HG03521 (cell line): ENCODE measurements around the gene GRAMD1B.
"Not testable (repeated sequence)": the region's sequence is repeated elsewhere in the genome, so short reads cannot be mapped to it uniquely, and the experiment has no call there.

ENCODE experiments used
- ATAC-seq: cut with Tn5 transposase; IDR thresholded peaks from one replicate; pipeline ENCODE4 v1.9.1; 2021; ENCODE audit warnings: mild to moderate bottlenecking, moderate library complexity; ENCODE audit not compliant: unreplicated experiment

GRAMD1B gene

DNA sequence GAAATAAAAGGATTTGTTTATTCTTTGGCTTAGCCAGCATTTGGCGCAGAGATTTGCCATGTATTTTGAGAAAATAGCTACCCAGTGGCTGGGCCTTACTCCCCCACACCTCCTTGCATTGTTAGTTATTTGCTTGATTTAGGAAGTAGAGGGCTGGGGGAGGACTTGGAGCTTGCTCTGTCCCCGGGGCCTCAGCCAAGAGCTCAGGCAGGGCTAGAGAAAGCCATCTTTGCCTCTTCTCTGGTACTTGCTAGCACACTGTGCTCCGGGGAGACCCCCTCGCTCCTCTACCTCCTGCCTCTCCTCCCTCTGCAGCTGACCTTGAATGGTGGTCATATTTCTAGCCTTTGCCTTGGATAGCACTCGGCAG lies 131.3 kb downstream of the GRAMD1B start:
- ATAC-seq, result no peak

DNA sequence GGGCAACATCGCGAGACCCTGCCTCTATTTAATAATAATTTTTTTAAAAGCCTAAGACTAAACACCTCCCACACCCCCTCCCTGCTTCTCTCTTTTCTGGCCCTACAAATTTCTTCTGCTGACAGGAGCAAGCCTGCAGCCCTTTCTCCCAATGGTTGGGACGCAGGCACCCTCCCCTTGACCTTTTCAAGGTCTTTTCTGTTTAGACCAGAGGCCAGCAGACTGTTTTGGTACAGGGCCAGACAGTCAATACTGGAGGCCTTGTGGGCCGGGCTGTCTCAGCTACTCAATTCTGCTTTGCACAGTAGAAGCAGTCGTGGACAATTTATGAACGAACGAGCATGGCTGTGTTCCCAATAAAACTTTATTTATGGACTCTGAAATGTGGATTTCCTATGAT lies 132.1 kb downstream of the GRAMD1B start:
- ATAC-seq, result no peak

DNA sequence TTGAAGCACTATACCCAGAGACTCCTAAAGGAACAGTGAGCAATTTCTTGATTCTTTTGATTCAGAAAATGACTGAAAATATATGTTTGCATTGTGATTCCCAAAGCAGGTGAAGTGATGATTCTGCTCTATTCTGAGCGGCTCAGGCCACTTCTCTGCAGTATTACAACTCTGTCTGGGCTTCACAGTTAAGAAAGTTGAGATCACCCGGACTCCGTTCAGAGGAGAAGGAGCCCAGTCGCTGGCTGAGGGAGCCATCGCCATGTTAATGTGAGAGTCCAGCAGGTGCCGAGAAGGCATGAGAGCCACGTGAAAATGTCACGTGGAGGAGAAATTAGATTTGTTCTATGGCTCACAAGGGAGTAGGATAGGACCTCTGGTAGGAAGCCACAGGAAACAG lies 132.8 kb downstream of the GRAMD1B start:
- ATAC-seq, result no peak

DNA sequence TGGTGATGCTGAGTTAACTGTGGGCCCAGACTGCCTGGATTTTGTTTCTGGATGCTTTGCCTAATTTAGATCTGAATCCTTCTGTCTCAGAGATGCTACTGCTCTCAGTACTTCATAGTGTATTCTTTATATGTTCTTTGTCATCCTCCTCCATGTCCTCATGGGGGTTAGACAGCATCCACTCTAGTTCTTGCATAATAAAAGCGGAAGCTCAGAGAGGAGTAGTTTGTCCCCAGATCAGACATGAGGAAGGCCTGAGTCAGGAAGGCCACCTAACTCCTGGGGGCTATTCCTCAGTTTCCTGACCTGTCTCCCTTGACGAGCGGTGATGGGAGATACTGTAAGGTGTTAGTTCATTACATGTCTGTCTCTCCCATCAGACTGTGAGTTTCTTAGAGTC lies 134.2 kb downstream of the GRAMD1B start:
- no peak for ATAC-seq

DNA sequence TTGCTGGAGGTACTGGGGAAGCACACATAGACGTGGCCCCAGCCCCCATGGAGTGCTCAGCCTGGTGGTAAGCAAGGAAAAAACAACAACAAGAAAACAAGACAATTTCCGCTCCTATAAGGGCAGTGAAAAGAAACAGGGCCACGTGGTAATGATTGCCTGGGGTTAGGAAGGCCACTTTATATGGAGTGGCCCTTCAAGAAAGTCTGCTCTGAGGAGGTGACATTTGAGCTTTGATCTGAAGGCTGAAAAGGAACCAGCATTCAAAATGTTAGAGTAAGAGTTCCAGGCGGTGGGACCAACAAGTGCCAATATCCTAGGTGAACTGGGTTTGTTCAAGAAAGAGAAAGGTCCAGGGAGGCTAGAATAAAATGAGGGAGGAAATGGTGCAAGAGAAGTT lies 136.8 kb downstream of the GRAMD1B start:
- ATAC-seq, result no peak

DNA sequence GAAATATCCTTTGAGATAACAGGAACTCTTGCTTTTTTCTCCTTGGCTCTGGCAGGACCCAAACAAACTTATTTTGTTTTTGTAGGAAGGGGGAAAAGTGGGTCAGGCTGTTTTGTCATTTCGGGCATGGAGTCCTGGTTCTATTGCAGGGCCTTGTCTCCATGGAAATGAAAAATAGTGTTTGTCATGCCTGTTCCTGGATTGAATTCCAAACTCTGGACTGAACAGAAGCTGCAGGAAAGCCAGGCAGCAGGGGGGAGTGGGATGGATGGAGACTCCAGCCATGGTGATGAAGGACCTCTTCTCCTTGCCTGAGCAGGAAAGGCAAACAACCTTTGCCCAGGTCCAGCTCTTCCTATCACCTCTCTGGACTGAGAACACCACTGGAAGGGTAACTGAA lies 137.4 kb downstream of the GRAMD1B start:
- ATAC-seq, result no peak

DNA sequence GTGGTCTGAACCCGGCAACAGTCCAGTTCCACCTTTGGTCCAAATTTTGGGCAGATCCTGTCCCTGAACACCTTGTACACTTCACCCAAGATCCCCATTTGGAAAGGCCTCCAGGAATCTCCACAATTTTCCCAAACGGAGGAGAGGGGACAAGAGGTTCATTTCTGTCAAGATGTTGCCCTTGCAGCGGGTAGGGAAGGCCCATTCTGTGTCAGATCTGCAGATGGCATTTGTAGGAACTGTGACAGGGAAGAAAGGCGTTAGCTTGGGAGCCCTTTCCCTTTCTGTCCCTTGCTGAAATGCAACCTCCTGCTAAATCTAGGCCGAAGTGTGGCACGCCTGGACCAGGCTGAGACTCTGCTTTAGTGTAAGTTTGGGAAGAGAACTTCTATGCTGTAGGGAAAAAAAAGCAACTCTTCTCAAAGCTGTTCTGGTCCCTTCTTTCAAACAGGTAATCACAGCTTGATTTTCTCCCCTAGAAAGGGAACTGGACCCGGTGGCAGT lies 138.3 kb downstream of the GRAMD1B start:
- no peak for ATAC-seq

DNA sequence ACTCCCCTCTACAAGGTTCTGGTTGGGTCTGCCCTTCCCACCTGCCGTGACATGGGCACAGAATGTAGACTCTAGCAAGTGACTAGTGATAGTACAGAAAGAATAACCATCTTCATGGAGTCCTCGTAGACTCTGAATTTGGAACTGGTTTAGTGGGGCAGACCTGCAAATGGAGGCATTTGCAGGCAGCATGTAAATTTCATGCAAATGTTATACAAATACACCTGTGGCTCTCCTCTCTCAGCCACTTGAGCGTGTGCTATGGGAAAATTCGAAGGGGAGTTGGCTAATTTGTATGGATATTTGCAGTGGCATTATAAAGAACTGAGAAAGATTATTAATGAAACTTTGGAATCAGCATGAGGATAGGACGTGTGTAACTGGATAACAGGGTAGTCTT lies 139.3 kb downstream of the GRAMD1B start:
- ATAC-seq, result no peak

DNA sequence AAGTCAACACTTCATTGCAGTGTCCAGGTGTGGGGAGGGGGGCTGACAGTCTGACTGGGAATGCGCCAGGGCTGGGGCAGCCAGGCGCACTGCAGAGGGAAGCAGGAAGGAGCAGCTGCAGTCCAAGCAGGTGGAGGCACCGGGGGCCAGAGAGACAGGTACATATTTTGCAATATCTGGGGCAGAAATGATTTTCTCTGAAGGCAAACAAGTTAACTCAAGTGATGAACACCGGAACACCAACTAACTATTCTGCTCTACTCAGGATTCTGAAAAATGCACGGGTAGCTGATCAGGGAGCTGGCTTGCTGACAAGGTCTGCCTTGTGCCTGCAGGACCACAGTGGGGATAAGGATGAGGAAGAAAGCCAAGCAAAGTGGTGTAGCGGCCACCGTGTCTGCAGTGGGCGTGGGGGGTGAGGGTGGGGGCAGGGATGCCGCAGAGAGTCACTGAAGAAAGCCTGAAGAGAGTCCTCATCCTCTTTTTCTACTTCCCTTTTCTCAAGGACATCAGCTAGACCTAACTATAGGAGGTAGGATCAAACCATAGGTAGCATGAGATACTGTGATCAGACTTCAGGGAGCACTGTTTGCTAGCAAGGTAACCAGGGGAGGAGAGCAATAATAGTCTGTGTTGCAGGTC lies 141.0 kb downstream of the GRAMD1B start:
- ATAC-seq, result no peak

DNA sequence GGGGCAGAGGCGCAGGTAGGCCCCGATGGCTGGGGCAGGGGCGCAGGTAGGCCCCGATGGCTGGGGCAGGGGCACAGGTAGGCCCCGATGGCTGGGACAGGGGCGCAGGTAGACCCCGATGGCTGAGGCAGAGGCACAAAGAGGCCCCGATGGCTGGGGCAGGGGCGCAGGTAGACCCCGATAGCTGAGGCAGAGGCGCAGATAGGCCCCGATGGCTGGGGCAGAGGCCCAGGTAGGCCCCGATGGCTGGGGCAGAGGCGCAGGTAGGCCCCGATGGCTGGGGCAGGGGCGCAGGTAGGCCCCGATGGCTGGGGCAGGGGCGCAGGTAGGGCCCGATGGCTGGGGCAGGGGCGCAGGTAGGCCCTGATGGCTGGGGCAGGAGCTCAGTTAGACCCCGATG lies 142.7 kb downstream of the GRAMD1B start:
- ATAC-seq, result not testable (repeated sequence)

DNA sequence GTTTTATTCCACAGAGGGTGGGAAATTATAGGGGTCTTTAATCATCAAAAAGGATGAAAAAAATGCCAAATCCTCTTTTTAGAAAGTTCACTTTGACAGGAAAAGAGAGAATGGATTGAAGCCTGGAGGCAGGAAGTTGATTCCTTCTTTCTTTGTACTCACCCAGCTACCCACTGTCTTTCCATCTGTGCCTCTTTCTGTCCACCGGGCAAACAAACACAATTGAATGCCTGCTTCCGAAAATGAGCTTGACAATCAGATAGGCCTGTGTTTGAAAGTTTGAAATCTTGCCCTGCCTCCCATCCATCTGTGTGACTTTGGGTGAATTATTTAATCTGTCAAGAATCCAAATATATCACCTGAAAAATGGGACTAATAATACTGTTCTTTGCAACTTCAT lies 143.2 kb downstream of the GRAMD1B start:
- ATAC-seq, result no peak

DNA sequence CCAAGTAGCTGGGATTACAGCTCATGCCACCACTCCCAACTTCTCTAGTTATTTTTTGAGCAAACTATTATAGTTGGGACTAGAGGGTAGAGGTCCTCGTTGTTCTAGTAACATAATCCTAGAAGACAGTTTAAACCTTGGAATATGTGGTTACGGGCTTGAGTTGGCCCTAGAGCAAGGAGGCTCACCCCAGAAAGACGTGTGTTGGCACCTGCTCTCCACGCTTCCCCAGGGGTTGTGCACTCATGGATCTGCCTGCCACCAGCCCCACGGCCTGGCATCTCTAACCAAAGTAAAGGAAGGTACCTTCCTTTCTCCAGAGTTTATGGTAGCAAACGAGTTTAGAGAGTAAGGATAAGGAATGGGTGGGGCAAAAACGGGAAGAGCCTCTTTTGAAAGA lies 145.4 kb downstream of the GRAMD1B start:
- no peak for ATAC-seq

DNA sequence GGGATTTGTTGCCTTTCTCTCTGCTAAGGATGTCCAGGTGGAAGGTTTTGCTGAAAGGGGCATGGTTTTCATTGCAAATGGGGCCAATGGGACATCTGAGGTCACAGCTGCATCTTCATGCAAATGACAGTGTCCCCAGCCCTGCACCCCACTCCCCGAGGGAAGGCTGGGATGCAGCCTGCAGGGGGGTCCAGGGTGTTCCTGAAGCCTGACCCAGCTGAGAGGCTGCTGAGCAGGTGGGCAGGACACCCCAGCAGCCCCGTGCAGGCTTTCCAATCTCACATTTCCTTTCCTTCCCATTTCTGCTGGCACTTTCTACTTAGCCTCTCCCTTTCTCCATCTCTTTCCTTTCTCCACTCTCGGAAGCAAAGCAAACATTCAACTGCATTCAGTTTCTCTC lies 146.0 kb downstream of the GRAMD1B start:
- no peak for ATAC-seq

DNA sequence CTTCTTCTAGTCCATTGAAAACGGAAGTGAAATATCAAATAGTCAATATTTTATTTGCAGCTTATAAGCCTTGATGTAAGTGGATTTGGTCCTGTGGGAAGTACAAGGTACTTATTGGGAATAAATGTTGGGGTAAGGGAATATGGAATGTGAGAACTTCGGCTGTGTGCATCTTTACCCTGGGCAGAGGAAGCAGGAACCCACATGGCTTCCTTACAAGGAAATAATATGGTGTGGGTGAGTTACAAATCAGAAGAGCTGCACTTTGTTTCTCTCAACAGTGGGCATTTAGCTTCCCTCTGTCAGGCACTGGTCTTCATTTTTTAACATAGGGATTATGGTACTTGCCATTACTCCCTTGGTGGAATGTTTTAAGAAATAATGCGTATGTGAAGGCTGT lies 146.4 kb downstream of the GRAMD1B start:
- no peak for ATAC-seq

DNA sequence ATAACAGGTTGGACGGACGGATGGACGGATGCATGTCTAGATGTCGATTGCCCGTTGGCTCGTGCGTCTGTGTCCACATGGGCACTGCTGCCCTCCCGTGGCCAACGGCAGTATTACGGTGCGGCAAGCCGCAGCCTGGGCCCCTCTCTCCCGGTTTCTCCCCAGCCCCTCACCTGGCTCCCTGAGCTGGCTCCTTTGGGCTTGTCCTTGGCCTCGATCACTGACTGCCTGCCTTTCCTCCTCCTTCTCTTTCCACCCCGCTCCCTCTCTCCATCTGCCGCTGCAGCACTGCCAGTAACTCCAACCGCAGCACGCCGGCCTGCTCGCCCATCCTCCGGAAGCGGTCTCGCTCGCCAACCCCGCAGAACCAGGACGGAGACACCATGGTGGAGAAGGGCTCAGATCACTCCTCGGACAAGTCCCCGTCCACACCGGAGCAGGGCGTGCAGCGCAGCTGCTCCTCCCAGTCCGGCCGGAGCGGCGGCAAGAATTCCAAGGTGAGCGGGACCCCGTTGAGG lies 147.1 kb downstream of the GRAMD1B start:
- ATAC-seq, result peak; percentile 44

DNA sequence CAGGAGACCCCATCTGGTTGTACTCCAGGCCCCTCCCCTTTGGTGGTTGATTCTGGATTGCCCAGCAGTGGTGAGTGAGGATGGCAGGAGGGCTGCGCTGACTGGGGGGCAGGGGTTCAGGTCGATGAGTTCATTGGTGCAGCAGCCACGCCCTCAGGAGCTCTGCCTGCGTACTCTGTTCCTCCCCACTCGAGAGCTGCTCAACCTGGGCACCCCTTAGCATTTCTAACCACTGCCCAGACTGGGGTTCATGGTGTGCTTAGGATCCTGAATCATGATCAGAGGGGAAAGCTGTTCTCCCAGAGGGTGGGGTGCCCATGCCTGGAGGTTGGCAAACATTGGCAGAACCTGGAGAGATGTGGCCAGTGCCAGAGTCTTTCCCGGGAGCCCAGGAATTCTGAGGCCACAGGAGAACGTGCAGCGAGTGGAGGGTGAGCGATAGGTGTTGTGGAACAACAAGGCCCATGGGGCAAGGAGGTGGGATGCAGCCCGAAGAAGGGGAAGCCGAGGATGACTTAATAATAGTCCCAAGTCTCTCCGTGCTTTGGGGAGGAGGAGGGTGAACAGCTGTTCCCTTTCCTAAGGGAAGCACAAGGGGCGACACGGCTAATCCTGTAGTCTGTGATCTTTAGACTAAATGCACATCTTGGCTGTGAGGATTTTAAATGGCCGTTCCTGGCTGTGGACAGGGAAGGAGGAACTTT lies 148.9 kb downstream of the GRAMD1B start:
- no peak for ATAC-seq

DNA sequence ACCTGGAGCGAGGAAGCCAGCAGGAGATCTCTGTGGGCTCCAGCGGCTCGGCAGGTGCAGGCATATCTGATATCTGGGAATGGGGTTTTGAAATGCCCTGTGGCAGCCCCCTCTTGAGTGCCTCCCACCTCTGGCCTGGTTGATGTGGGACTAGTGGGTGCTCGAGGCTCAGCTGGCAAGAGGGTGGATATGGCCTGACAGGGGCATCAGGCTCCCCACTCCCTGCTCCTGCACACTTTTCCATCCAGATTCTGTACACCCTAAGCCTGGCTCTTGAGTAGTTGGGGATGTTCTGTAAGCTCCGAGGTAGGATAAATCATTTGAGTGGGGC lies 149.4 kb downstream of the GRAMD1B start:
- ATAC-seq, result no peak

DNA sequence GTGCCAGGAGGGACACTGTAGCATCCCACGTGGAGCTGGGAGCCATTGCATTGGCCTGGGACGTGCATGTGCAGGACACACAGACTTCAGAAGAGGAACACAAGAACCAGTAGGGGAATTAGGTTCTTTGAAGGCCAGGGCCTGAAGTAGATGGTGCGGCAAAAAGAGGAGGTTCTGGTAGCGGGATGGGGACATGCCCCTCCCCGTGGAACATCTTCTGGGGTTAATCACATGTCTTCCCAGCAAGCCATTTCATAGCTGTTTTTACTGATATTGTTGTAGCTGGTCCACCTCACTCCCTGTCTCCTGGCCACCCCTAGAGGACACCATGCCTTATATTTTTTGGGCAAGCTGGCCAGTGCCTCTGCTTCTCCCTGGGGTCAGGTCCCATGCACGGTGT lies 150.1 kb downstream of the GRAMD1B start:
- no peak for ATAC-seq

DNA sequence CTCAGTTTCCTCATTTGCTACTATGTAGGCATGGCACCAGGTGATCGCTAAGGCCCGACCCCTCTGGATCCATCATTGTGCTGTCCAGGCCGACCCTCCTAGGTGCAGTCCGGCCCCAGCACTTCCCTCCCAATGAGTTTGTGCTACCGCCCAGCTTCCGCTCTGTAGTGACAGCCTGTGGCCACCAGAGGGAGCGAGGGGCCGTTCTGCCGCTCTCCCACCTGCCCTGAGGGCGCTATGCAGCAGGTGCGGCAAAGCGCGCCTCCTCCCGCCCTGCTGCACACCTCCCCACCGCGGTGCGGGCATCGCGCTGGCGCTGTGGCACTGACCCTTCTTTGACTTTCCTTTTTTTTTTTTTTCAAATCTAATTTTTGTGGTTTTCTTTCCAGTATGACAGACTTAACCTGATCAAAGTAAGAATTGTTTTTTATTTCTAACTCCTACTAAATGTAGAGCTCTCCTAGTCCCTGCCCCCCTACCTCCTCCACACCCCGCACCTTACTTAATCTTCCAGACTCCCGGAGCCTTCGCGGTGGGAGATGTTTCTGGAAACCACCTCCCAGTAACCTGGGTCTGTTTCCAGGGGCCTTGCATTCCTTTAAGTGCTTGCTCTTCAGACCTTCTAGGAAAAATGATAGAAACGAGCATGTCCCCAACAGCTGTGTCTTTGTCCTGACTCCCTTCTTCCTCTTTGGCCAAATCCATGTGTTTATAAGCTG lies 150.6 kb downstream of the GRAMD1B start:
- peak; percentile 85 for ATAC-seq

DNA sequence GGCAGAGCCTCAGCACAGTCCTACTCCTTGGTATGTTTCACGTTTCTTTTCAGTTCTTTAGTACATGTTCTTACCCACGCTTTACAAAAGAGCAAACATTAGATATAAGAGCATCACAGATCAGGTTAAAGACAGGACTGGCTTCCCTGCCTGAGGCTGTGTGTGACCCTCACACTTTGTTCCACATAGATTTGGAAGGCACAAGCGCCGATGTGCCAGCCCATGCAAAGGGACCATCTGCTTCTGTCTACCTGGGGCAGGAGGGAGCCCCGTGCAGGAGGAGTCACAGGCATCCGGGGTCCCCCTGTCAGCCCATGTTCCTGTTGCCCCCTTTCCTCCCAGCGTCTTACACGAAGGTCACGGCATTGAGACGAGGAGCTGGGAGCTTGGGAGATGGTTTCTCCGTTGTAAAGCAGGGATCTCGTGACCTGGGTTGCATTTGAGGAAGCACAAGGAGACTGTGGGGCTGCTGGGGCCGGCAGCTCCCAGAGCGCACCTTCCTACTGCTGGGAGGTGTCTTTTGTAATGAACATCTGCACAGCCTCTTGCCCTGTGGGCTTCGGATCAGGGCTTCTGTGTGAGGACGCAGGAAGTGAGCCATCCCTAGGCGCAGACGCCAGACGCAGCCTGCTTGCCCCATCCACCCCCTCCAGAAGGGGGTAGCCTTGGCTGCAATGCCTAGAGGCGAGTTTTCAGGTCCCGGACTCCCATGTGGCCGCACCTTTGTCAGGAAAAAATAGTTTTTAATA lies 151.8 kb downstream of the GRAMD1B start:
- ATAC-seq, result no peak

DNA sequence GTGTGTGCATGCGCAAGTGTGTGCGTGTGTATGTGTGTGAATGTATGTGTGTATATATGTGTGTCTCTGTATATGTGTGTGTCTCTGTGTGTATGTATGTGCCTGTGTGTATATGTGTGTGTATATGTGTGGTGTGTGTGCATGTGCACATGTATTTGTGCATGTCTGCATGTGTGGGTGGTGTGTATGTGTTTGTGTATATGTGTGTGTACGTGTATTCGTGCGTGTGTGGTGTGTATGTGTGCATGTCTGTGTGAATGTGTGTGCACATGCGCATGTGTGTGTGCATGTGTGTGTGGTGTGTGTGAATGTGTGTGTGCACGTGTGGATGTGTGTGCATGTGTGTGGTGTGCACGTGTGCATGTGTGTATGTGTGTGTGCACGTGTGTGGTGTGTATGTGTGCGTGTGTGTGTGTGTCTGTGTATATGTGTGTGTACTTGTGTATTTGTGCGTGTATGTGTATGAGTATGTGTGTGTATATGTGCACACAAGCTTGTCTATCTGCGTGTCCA lies 153.0 kb downstream of the GRAMD1B start:
- ATAC-seq, result no peak
